Skin epidermis (tissue), 12 donors: ENCODE data around the gene GRM1.

Experiments used
- H3K27ac ChIP-seq, 21 experiments: fragments of 200-600 bp; sonication (generic) in 11 of 21; one replicate each; pipeline ENCODE4 v1.5.0; 2020; ENCODE audit warnings: mild to moderate bottlenecking in 3 of 21, inconsistent platforms in 2 of 21, moderate library complexity in 2 of 21
- H3K4me3 ChIP-seq, 7 experiments: fragments of 200-600 bp; sonication (generic) in 2 of 7; one replicate each; pipeline ENCODE4 v1.5.0; 2020; ENCODE audit warnings: inconsistent platforms in 2 of 7, mild to moderate bottlenecking in 2 of 7, moderate library complexity in 1 of 7

Gene GRM1

GRCh38 chr6:146420255-146420654 lies 391.4 kb downstream of the GRM1 start:
- H3K27ac ChIP-seq: no peak overlapping the region
- no peak overlapping the region for H3K4me3 ChIP-seq

GRCh38 chr6:146422789-146423375 lies 394.0 kb downstream of the GRM1 start:
- Histone ChIP-seq H3K4me3 (no peak overlapping the region), H3K27ac (no peak overlapping the region)

- Histone ChIP-seq H3K4me3 (no peak overlapping the region), H3K27ac (no peak overlapping the region)
These were observed 394.6 kb downstream of the GRM1 start for GRCh38 chr6:146423452-146423851.

GRCh38 chr6:146426516-146426915 lies 397.7 kb downstream of the GRM1 start:
- no peak overlapping the region for H3K4me3 ChIP-seq
- peak overlapping the region in 1 of 21 experiments; percentile 58 for H3K27ac ChIP-seq

- no peak overlapping the region for H3K4me3 ChIP-seq
- no peak overlapping the region for H3K27ac ChIP-seq
These were observed 401.0 kb downstream of the GRM1 start for GRCh38 chr6:146429831-146430230.

- Histone ChIP-seq H3K4me3 (peak overlapping the region; percentile 3 to 33 (median 15)), H3K27ac (peak overlapping the region in 1 of 21 experiments; percentile 4)
These were observed 405.2 kb downstream of the GRM1 start for GRCh38 chr6:146433881-146434731.

- Histone ChIP-seq H3K4me3 (peak overlapping the region in 5 of 7 experiments; percentile 3 to 33 (median 29)), H3K27ac (peak overlapping the region in 1 of 21 experiments; percentile 4)
These were observed 406.0 kb downstream of the GRM1 start for GRCh38 chr6:146434732-146435390.

GRCh38 chr6:146441907-146442306 lies 413.0 kb downstream of the GRM1 start:
- no peak overlapping the region for H3K4me3 ChIP-seq
- H3K27ac ChIP-seq: no peak overlapping the region

- Histone ChIP-seq H3K27ac (no peak overlapping the region), H3K4me3 (no peak overlapping the region)
These were observed 415.3 kb downstream of the GRM1 start for GRCh38 chr6:146444189-146444588.

- no peak overlapping the region for H3K4me3 ChIP-seq
- no peak overlapping the region for H3K27ac ChIP-seq
These were observed 416.4 kb downstream of the GRM1 start for GRCh38 chr6:146445233-146445632.

GRCh38 chr6:146456886-146457285 lies 428.0 kb downstream of the GRM1 start:
- no peak overlapping the region for H3K27ac ChIP-seq
- no peak overlapping the region for H3K4me3 ChIP-seq

- Histone ChIP-seq H3K4me3 (no peak overlapping the region), H3K27ac (no peak overlapping the region)
These were observed 432.1 kb downstream of the GRM1 start for GRCh38 chr6:146460941-146461340.

- Histone ChIP-seq H3K27ac (no peak overlapping the region), H3K4me3 (no peak overlapping the region)
These were observed 441.4 kb downstream of the GRM1 start for GRCh38 chr6:146470091-146470770.

GRCh38 chr6:146472918-146473317 lies 444.1 kb downstream of the GRM1 start:
- no peak overlapping the region for H3K27ac ChIP-seq
- H3K4me3 ChIP-seq: no peak overlapping the region

- Histone ChIP-seq H3K27ac (no peak overlapping the region), H3K4me3 (no peak overlapping the region)
These were observed 452.7 kb downstream of the GRM1 start for GRCh38 chr6:146481527-146481926.

GRCh38 chr6:146484411-146484810 lies 455.5 kb downstream of the GRM1 start:
- no peak overlapping the region for H3K4me3 ChIP-seq
- no peak overlapping the region for H3K27ac ChIP-seq
